HFFc6 (cell line): ENCODE results near the gene SSBP4. TPM values are rescaled to one million over a fixed set of nuclear protein-coding genes. Genes with fewer than 3 reads are reported as not detected.

ENCODE experiments used
- DNase-seq: peaks from one replicate; pipeline ENCODE4 v3.0.0-alpha.2; 2018
- H3K27ac Mint-ChIP-seq: 2 replicates; pipeline ENCODE4 v1.8.0; 2020; ENCODE audit warnings: mild to moderate bottlenecking, mixed read lengths
- H3K27me3 Mint-ChIP-seq: 2 replicates; pipeline ENCODE4 v1.8.0; 2021; ENCODE audit warnings: mild to moderate bottlenecking, moderate library complexity, mixed read lengths; ENCODE audit not compliant: insufficient read depth
- H3K36me3 Mint-ChIP-seq: 2 replicates; pipeline ENCODE4 v1.8.0; 2021; ENCODE audit warnings: low read depth, mixed read lengths
- H3K4me1 Mint-ChIP-seq: 2 replicates; pipeline ENCODE4 v1.8.0; 2020; ENCODE audit warnings: low read depth, mixed read lengths
- H3K4me3 Mint-ChIP-seq: 2 replicates; pipeline ENCODE4 v1.8.0; 2020; ENCODE audit warnings: mild to moderate bottlenecking, moderate library complexity, mixed read lengths
- H3K9me3 Mint-ChIP-seq: 2 replicates; pipeline ENCODE4 v1.8.0; 2020; ENCODE audit warnings: mild to moderate bottlenecking, mixed read lengths
- total RNA-seq, 6 experiments: library from RNA; stranded (reverse); fragmentation: NEBNext Ultra II Directional; extraction: Animal tissue kit (Norgen Biotek cat#: 25700); gene quantifications; 2 replicates in 1 of 6; 3 replicates in 5 of 6; pipeline ENCODE4 v1.2.3, GENCODE V29; 2021
- TF ChIP-seq, protein P1 (sequence below): fragments of 200-600 bp; sonication (generic); IDR thresholded peaks from 2 replicates; pipeline ENCODE4 v1.5.0; 2021; ENCODE audit warnings: antibody characterized with exemption, mild to moderate bottlenecking

The SSBP4 gene
- total RNA-seq, 6 experiments from 2014 or later = 76.4 to 84.3 (median 80.4) TPM

- Mint-ChIP-seq H3K27me3 (peaks cover 4% of the 10 kb centered on the region), H3K27ac (peak overlapping the region; percentile 76), H3K4me1 (peaks cover 56% of the 10 kb centered on the region), H3K9me3 (no peaks in the 10 kb centered on the region), H3K36me3 (peaks cover 14% of the 10 kb centered on the region; the same call in 1 of the 2 replicates), H3K4me3 (no peak overlapping the region)
- TF ChIP-seq, protein P1, sequence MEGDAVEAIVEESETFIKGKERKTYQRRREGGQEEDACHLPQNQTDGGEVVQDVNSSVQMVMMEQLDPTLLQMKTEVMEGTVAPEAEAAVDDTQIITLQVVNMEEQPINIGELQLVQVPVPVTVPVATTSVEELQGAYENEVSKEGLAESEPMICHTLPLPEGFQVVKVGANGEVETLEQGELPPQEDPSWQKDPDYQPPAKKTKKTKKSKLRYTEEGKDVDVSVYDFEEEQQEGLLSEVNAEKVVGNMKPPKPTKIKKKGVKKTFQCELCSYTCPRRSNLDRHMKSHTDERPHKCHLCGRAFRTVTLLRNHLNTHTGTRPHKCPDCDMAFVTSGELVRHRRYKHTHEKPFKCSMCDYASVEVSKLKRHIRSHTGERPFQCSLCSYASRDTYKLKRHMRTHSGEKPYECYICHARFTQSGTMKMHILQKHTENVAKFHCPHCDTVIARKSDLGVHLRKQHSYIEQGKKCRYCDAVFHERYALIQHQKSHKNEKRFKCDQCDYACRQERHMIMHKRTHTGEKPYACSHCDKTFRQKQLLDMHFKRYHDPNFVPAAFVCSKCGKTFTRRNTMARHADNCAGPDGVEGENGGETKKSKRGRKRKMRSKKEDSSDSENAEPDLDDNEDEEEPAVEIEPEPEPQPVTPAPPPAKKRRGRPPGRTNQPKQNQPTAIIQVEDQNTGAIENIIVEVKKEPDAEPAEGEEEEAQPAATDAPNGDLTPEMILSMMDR = no peak
- no peak for DNase-seq
Measured at GRCh38 chr19:18465214-18465963, 46.2 kb downstream of the SSBP4 start.

DNA sequence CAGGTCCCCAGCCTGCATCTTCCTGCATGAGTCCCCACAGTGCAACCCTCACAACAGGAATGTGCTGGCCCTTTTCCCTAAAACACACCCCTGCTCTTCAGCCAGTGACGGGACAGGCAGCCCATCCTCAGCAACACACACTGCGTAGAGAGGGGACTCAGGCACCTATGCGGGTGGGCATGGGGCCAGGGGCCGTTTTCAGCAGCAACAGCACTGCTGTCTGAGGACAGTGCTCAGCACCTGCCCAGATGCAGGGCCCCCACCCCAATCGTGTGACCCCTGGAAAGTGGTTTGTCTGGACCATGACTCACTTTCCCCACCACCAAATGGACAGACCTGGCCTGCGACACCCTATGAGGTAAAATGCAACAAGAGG, 46.8 kb downstream of the SSBP4 start:
- no peak for DNase-seq
- TF ChIP-seq, protein P1 = no peak
- H3K27me3 Mint-ChIP-seq = peaks cover 4% of the 10 kb centered on the region
- peaks cover 52% of the 10 kb centered on the region for H3K4me1 Mint-ChIP-seq
- H3K36me3 Mint-ChIP-seq = peaks cover 14% of the 10 kb centered on the region; the same call in 1 of the 2 replicates
- H3K9me3 Mint-ChIP-seq = no peaks in the 10 kb centered on the region
- no peak overlapping the region for H3K27ac Mint-ChIP-seq
- no peak overlapping the region for H3K4me3 Mint-ChIP-seq

GRCh38 chr19:18466354-18466753, 47.2 kb downstream of the SSBP4 start:
- TF ChIP-seq, protein P1 = no peak
- peaks cover 4% of the 10 kb centered on the region for H3K27me3 Mint-ChIP-seq
- H3K4me3 Mint-ChIP-seq = no peak overlapping the region
- H3K36me3 Mint-ChIP-seq = peaks cover 14% of the 10 kb centered on the region; the same call in 1 of the 2 replicates
- H3K27ac Mint-ChIP-seq = no peak overlapping the region
- no peak for DNase-seq
- H3K9me3 Mint-ChIP-seq = no peaks in the 10 kb centered on the region
- peaks cover 51% of the 10 kb centered on the region for H3K4me1 Mint-ChIP-seq

- H3K27me3 Mint-ChIP-seq = peaks cover 5% of the 10 kb centered on the region
- no peak for DNase-seq
- no peak overlapping the region for H3K4me3 Mint-ChIP-seq
- H3K27ac Mint-ChIP-seq = peak overlapping the region; percentile 68
- no peaks in the 10 kb centered on the region for H3K9me3 Mint-ChIP-seq
- TF ChIP-seq, protein P1 = no peak
- H3K36me3 Mint-ChIP-seq = peaks cover 5% of the 10 kb centered on the region; the same call in 1 of the 2 replicates
- H3K4me1 Mint-ChIP-seq = peaks cover 44% of the 10 kb centered on the region
Measured at GRCh38 chr19:18467978-18468377, 48.8 kb downstream of the SSBP4 start.

GRCh38 chr19:18468517-18468916, 49.3 kb downstream of the SSBP4 start:
- H3K27ac Mint-ChIP-seq = peak overlapping the region; percentile 68; the same call in 1 of the 2 replicates
- H3K4me1 Mint-ChIP-seq = peaks cover 44% of the 10 kb centered on the region
- TF ChIP-seq, protein P1 = no peak
- no peaks in the 10 kb centered on the region for H3K9me3 Mint-ChIP-seq
- peaks cover 6% of the 10 kb centered on the region for H3K27me3 Mint-ChIP-seq
- no peak for DNase-seq
- no peak overlapping the region for H3K4me3 Mint-ChIP-seq
- peaks cover 3% of the 10 kb centered on the region; the same call in 1 of the 2 replicates for H3K36me3 Mint-ChIP-seq
